ENCODE measurements around the gene KPNA6. TPM values are rescaled to one million over a fixed set of nuclear protein-coding genes. Genes with fewer than 3 reads are reported as not detected.

KPNA6 gene
- total and polyA plus RNA-seq, 5 experiments from 2014 or later, result 26.5 to 66.4 (median 31.9) TPM

DNA sequence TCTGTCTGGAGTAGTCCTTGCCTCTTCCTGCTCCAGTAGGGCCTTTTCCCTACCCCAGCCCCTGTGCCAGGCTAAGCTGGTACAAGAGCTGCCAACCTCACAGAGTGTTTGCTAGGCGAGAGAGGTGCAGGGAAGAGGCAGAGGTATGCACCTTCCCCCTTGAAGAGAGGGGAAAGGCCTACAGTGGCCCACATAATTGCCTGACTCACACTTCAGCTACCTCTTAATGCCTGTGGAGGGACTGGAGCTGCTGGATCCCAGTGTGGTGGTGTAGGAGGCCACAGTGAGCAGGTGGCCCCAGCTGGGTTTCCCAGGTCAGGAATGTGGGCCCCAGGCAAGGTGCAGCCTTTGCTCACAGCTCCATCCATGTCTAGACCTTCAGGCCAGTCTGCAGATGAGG lies 89.2 kb downstream of the KPNA6 start:
- Mint-ChIP-seq H3K4me1 (peaks cover 36 to 69% (median 52%) of the 10 kb centered on the region in 4 donors), H3K9me3 (no peaks in the 10 kb centered on the region), H3K4me3 (peak overlapping the region in 3 of 10 donors; percentile 29 to 66 (median 33)), H3K27me3 (no peaks in the 10 kb centered on the region), H3K36me3 (peaks cover 5 to 46% (median 21%) of the 10 kb centered on the region in 3 donors), H3K27ac (peak overlapping the region in 8 of 10 donors; percentile 4 to 87 (median 66))
- POLR2A ChIA-PET, result interaction anchor here (0.5 to 1.6 kb wide), 6 partner anchors 8 to 139 kb away, joined by 3 to 5 read pairs (median 4); partner anchors contain the start of genes DCDC2B, IQCC, KPNA6 and MARCKSL1
- ATAC-seq, result no peak
- no peak for DNase-seq

DNA sequence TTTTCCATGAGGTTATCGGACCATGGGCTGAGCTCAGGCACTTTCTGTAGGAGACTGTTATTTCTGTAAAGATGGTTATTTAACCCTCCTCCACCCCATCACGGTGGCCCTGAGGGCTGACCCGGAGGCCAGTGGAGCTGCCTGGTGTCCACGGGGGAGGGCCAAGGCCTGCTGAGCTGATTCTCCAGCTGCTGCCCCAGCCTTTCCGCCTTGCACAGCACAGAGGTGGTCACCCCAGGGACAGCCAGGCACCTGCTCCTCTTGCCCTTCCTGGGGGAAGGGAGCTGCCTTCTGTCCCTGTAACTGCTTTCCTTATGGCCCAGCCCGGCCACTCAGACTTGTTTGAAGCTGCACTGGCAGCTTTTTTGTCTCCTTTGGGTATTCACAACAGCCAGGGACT lies 90.0 kb downstream of the KPNA6 start:
- Mint-ChIP-seq H3K36me3 (peaks cover 5 to 38% (median 19%) of the 10 kb centered on the region in 3 donors), H3K27ac (peak overlapping the region in 4 of 10 donors; percentile 17 to 80 (median 70))

DNA sequence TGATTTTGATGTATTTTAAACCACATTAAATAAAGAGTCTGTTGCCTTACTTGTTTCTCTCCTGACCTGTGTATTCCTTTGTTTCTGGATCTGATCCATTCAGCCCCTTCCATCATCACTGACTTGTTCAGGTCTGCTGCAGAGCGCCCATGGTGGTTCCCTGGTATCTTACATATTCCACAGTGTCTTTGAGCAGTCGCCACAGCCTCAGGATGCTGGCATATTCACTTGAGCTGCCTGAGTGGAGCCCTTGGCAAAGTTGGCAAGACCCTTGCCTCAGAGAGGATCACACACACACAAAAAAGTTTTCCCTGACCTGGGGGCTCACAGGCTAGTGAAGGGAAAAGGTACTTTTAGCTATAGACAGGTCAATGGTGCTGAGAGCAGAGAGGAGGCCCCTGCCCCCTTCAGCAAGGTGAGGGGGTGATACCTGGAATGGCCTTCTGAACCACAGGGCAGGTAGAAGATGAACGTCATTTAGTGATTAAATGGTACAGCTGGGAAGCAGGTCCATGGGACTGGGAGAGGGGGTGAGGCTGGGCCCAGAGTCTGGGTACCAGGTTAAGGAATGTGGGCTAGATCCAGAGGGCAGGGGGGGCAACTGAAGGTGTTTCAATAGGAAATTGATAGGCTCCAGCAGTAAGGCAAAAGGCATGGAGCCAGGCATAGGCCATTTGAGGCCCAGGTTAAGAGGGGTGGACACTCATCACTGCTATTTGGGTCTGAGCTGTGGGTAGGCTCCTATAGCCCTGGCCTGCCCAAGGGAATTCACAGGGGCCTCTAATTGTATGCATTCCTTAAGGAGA lies 90.6 kb downstream of the KPNA6 start:
- H3K4me1 Mint-ChIP-seq, result peaks cover 39 to 75% (median 58%) of the 10 kb centered on the region in 4 donors
- no peak for DNase-seq
- no peak for ATAC-seq
- H3K4me3 Mint-ChIP-seq, result peak overlapping the region in 4 of 10 donors; percentile 23 to 60 (median 40)
- no peaks in the 10 kb centered on the region for H3K27me3 Mint-ChIP-seq
- H3K9me3 Mint-ChIP-seq, result no peaks in the 10 kb centered on the region
- peaks cover 5 to 35% (median 14%) of the 10 kb centered on the region in 3 donors for H3K36me3 Mint-ChIP-seq
- peak overlapping the region; percentile 17 to 87 (median 56) for H3K27ac Mint-ChIP-seq
- POLR2A ChIA-PET, result interaction anchor here (0.6 to 1.7 kb wide), 6 partner anchors 18 to 107 kb away, joined by 3 to 5 read pairs (median 3); partner anchors contain the start of genes HDAC1 and TXLNA

More for the DNA sequence above, 90.0 kb downstream of the KPNA6 start:
- H3K4me3 Mint-ChIP-seq, result peak overlapping the region in 1 of 10 donors; percentile 10
- ATAC-seq, result no peak
- no peaks in the 10 kb centered on the region for H3K9me3 Mint-ChIP-seq
- POLR2A ChIA-PET, result interaction anchor here (0.6 to 1.7 kb wide), 8 partner anchors 8 to 138 kb away, joined by 3 to 5 read pairs (median 4); partner anchors contain the start of genes DCDC2B, IQCC, MARCKSL1 and TXLNA
- no peaks in the 10 kb centered on the region for H3K27me3 Mint-ChIP-seq
- peaks cover 39 to 75% (median 58%) of the 10 kb centered on the region in 4 donors for H3K4me1 Mint-ChIP-seq
- no peak for DNase-seq

DNA sequence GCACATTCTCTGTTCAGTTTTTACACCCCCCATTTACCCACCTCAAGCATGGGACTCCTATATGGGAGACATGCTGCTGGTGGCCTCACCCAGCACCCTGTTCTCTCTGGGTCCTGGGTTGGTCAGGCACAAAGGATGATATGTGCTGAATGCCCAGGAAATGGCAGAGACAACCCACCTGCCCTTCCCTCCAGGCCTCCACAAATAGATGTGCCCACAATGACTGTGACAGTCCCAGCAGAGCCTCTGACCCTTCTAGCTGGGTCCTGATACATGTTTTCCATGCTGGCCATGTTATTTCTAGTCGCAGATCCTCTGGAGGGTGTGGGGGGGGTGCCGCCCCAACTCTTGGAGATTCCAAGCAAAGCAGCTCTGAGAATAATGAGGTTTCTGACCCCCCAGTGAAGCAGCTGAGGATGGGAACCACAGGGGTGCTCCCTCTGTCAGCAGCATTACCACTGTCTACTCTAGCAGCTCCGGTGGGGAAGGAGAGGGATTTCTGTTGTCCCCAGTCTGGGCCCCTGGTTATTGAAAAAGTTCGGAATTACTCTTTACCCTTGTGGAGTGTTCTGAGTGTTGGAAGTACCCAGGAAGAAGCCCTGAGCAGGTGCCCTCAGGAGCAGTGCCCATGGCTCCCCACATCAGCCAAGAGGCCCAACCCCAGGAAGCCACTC lies 91.3 kb downstream of the KPNA6 start:
- Mint-ChIP-seq H3K27me3 (no peaks in the 10 kb centered on the region), H3K36me3 (peaks cover 1 to 29% (median 7%) of the 10 kb centered on the region in 3 donors), H3K4me3 (peak overlapping the region in 4 of 10 donors; percentile 18 to 47 (median 32)), H3K9me3 (no peaks in the 10 kb centered on the region), H3K4me1 (peaks cover 39 to 70% (median 60%) of the 10 kb centered on the region in 4 donors), H3K27ac (peak overlapping the region in 5 of 10 donors; percentile 16 to 98 (median 53))
- POLR2A ChIA-PET, result interaction anchor here (1.1 to 1.7 kb wide), 2 partner anchors 19 to 93 kb away, joined by 3 to 4 read pairs; partner anchors contain the start of gene HDAC1
- ATAC-seq (no peak), DNase-seq (no peak)

DNA sequence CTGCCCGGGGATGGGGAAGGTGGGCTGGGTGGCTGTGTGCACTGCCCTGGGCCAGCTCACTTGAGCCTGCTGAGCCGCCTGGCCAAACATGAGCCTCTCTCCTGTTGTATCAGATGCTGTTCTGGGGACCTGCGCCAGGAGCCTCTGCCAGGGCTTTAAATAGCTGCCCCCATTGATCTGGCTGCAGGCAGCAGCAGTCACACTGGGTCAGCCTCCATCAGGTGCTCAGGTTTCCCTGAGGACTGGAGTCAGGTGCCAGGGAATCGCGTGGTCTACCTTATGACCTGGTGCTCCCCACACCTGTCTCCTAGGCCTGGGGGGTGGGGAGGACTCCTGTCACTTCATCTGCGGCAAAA lies 91.8 kb downstream of the KPNA6 start:
- H3K9me3 Mint-ChIP-seq, result no peaks in the 10 kb centered on the region
- H3K4me3 Mint-ChIP-seq, result peak overlapping the region in 9 of 10 donors; percentile 86 to 97 (median 95)
- peaks cover 0 to 24% (median 2%) of the 10 kb centered on the region in 3 donors for H3K36me3 Mint-ChIP-seq
- peak overlapping the region in 9 of 10 donors; percentile 89 to 98 (median 95) for H3K27ac Mint-ChIP-seq
- no peaks in the 10 kb centered on the region for H3K27me3 Mint-ChIP-seq
- DNase-seq (no peak), ATAC-seq (no peak)
- POLR2A ChIA-PET, result interaction anchor here (1.0 to 2.4 kb wide), 5 partner anchors 15 to 92 kb away, joined by 3 to 23 read pairs (median 3); partner anchors contain the start of genes HDAC1 and TXLNA
- H3K4me1 Mint-ChIP-seq, result peaks cover 39 to 65% (median 63%) of the 10 kb centered on the region in 4 donors

DNA sequence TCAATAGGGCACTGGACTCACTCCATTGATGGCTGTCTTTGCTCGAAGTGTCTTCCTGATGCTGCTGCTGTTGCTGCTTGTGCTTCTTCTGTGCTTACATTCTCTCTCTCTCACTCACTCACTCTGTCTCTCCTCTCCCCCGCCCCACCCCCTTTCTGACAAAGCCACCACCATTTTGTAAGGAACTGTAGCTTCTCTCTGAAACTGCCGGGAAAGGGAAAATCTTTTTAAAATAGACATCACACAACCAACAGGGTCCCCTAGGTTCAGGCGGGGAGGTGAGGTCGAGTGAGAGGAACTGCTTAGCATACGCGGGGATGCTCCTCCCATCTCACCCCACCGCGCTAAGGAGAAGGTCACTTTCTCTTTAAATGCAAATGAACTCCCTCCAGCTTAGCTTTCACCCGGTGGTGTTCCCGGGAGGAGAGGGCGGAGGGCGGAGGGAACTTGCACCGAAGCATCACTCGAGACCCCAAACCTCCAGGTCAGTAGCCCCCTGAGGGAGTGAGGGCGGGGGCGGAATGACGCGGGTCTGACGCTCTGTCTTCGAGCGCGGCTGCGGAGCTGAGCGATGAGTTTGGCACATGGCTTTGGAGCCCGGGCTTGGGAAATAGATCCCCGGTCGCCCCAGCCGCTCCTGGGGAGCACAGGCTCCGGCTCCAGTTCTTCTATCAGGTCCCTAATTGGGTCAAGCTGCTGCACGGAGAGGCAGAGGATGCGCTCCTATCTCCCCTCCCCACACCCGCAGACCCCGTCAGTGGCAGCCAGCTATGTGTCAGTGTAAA lies 92.6 kb downstream of the KPNA6 start, which contains the start of gene CCDC28B:
CCDC28B (plus strand) TSS at position 370 of the 785 bp plus-strand sequence. CDS start 1,341 bp downstream, outside the sequence.
- Mint-ChIP-seq H3K36me3 (peaks cover 0 to 17% (median 2%) of the 10 kb centered on the region in 3 donors), H3K27me3 (no peaks in the 10 kb centered on the region), H3K9me3 (no peaks in the 10 kb centered on the region), H3K4me3 (peak within 1 kb of the TSS; percentile 86 to 97 (median 95)), H3K4me1 (peaks cover 35 to 60% (median 59%) of the 10 kb centered on the region in 4 donors), H3K27ac (peak within 1 kb of the TSS; percentile 89 to 98 (median 94))
- ATAC-seq (peak; percentile 54 to 56), DNase-seq (peak; percentile 34 to 74 (median 63))
- POLR2A ChIA-PET, result interaction anchor here (0.5 to 2.5 kb wide), 16 partner anchors 11 to 759 kb away, joined by 3 to 23 read pairs (median 4); partner anchors contain the start of genes BSDC1, LCK, MARCKSL1 and TXLNA

DNA sequence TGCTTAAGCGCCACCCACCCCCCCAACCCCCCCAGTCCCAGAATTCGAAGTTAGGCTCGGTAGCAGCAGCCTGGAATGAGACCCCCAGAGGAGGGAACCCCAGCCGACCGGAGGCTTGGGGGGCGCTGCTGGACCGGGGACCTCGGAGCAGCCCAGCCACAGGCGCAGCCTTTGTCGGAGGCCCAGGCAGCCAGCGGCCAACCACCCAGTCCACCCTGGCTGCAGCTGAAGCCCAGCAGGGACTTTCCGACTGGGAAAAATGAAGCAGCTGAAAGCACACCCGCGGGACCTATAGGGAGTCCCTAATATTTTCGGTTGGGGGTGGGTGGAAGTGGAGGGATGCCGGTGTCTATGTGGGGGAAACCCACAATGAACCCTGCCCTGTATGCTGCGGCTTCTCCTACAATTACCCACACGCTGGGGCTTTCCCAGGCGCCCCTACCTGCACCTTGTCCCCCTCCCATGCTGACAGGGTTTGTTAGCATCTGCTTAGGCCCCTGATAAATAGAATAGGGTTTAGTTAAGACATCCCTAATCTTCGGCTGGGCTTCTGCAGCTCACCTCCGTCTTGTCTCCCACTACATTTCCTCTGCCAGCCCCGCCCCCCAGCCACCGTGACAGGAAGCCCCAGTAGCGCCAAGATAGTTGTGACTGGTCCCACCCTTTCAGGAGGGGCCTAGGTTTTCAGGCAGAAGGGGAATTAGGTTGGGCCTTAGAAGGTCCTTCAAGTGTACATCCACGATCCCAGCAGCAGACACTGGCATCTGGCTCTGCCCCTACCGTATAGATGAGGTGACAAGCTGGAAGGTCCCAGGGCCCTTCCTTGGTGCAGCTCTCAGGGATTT lies 93.4 kb downstream of the KPNA6 start:
- peak; percentile 68 to 70 for ATAC-seq
- Mint-ChIP-seq H3K4me1 (peaks cover 33 to 60% (median 56%) of the 10 kb centered on the region in 4 donors), H3K36me3 (peaks cover 0 to 12% (median 1%) of the 10 kb centered on the region in 3 donors), H3K27me3 (no peaks in the 10 kb centered on the region), H3K4me3 (peak overlapping the region; percentile 86 to 97 (median 95)), H3K27ac (peak overlapping the region; percentile 89 to 98 (median 94)), H3K9me3 (no peaks in the 10 kb centered on the region)
- peak; percentile 64 to 90 (median 76) for DNase-seq
- POLR2A ChIA-PET, result interaction anchor here (0.5 to 2.5 kb wide), 17 partner anchors 11 to 889 kb away, joined by 3 to 23 read pairs (median 4); partner anchors contain the start of genes BSDC1, LCK, MARCKSL1 and TXLNA

GRCh38 chr1:32204943-32205361 lies 97.1 kb downstream of the KPNA6 start:
- H3K4me3 Mint-ChIP-seq, result peak overlapping the region; percentile 50 to 92 (median 87)
- H3K4me1 Mint-ChIP-seq, result peaks cover 22 to 42% (median 38%) of the 10 kb centered on the region in 4 donors
- no peaks in the 10 kb centered on the region for H3K9me3 Mint-ChIP-seq
- ATAC-seq, result no peak
- H3K27ac Mint-ChIP-seq, result peak overlapping the region in 8 of 10 donors; percentile 80 to 97 (median 93)
- no peaks in the 10 kb centered on the region for H3K27me3 Mint-ChIP-seq
- POLR2A ChIA-PET, result interaction anchor here (0.5 to 3.0 kb wide), 13 partner anchors 8 to 131 kb away, joined by 3 to 16 read pairs (median 4); partner anchors contain the start of genes KPNA6, MARCKSL1 and TXLNA
- DNase-seq, result no peak
- H3K36me3 Mint-ChIP-seq, result peaks cover 0 to 4% (median 0%) of the 10 kb centered on the region in 3 donors

DNA sequence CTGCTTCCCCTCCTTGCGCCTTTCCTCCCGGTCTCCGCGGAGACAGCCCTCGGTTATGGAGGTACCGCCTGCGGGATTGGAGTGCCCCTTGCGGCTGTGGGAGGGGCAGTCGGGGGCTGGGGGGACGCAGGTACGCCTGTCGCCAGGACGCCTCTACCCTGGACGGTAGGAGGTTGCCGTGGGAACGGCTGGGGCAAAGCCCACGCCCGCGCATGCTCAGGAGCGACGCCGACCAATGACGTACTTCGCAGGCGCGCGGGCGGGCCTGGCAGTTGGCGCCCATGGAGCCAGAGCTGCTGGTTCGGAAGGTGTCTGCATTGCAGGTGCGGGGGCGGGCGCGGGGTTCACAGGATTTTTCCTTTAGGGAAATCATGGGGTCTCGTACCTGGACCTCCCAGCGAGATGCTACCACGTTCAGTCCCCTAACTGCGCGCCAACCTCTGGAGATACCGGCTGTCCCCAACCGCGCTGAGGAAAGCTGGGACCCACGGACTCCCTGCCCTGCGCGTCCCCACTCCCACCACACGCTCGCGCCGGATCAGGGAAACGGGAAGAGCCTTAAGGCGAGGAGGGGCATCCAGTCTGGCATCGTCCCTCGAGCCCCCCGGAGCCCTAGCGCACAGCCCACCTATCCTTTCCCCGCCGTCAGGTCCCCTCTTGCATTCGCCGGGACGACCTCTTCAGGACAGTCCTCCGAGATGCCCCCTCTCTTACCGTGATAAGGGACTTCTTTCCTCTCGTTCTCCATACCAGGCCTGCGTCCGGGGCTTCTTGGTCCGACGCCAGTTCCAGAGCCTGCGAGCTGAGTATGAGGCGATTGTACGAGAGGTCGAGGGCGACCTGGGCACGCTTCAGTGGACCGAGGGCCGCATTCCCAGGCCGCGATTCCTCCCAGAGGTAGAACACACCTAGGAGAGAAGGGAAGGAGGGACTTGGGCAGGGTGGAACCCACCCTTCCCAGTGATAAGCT lies 97.8 kb downstream of the KPNA6 start, which contains the start of gene IQCC:
IQCC (plus strand) TSS at position 271 of the 970 bp plus-strand sequence; CDS start at position 282, 11 bp downstream.
- peak within 1 kb of the TSS; percentile 84 to 92 (median 87) for H3K4me3 Mint-ChIP-seq
- DNase-seq, result peak; percentile 77 to 92 (median 85)
- H3K4me1 Mint-ChIP-seq, result peaks cover 18 to 38% (median 31%) of the 10 kb centered on the region in 4 donors
- peak within 1 kb of the TSS; percentile 53 to 97 (median 93) for H3K27ac Mint-ChIP-seq
- peak; percentile 69 to 74 for ATAC-seq
- peaks cover 0 to 4% (median 0%) of the 10 kb centered on the region in 3 donors for H3K36me3 Mint-ChIP-seq
- no peaks in the 10 kb centered on the region for H3K9me3 Mint-ChIP-seq
- POLR2A ChIA-PET, result interaction anchor here (0.5 to 3.0 kb wide), 15 partner anchors 8 to 134 kb away, joined by 3 to 16 read pairs (median 4); partner anchors contain the start of genes KPNA6, MARCKSL1 and TXLNA
- H3K27me3 Mint-ChIP-seq, result no peaks in the 10 kb centered on the region
